Naive thymus-derived CD4-positive, alpha-beta T cell (primary cell): ENCODE results near the gene CMAS. TPM values are rescaled to one million over a fixed set of nuclear protein-coding genes. Genes with fewer than 3 reads are reported as not detected.

Experiments
- ATAC-seq: fragments of 150-1000 bp; cut with Tn5 transposase; 2 replicates; pipeline ENCODE4 v1.10.0; 2021; ENCODE audit warnings: mild to moderate bottlenecking, moderate library complexity
- CTCF ChIA-PET: fragments of 350-600 bp; sonication (Branson Sonifier 250); formaldehyde crosslinking; loops from one replicate; lab custom pipeline; 2021; ENCODE audit warnings: antibody characterized with exemption; lab: Charles Lee
- POLR2A ChIA-PET: fragments of 350-600 bp; sonication (Branson Sonifier 250); formaldehyde crosslinking; loops from one replicate; lab custom pipeline; 2021; ENCODE audit warnings: antibody characterized with exemption, inconsistent platforms; lab: Charles Lee
- DNase-seq, 9 donors: peaks; one replicate each; pipeline versions ENCODE4 v3.0.0 to v3.0.0-alpha.2; 2020 to 2022; ENCODE audit warnings: mixed read lengths in 1 of 9
- H3K27ac ChIP-seq: one replicate; pipeline ENCODE4 v1.7.0; 2013; ENCODE audit warnings: mild to moderate bottlenecking, low read depth, low read length, moderate library complexity
- H3K27me3 ChIP-seq, 2 donors: one replicate each; pipeline ENCODE4 v1.7.0; 2013; ENCODE audit warnings: low read length in 2 of 2, mild to moderate bottlenecking in 2 of 2, moderate library complexity in 2 of 2; ENCODE audit not compliant: control insufficient read depth in 2 of 2, insufficient read depth in 2 of 2
- H3K36me3 ChIP-seq, 3 experiments: 1 replicate in 2 of 3; 2 replicates in 1 of 3; pipeline ENCODE4 v1.7.0; 2013; ENCODE audit warnings: low read length in 3 of 3, mild to moderate bottlenecking in 3 of 3, moderate library complexity in 1 of 3; ENCODE audit not compliant: insufficient read depth in 3 of 3, control insufficient read depth in 2 of 3
- H3K4me1 ChIP-seq, 2 donors: one replicate each; pipeline ENCODE4 v1.7.0; 2013; ENCODE audit warnings: low read length in 2 of 2, mild to moderate bottlenecking in 2 of 2, moderate library complexity in 1 of 2; ENCODE audit not compliant: control insufficient read depth in 2 of 2, insufficient read depth in 2 of 2
- H3K4me3 ChIP-seq: 2 replicates; pipeline ENCODE4 v1.7.0; 2013; ENCODE audit warnings: mild to moderate bottlenecking, low read length
- H3K9me3 ChIP-seq, 3 experiments: 1 replicate in 2 of 3; 2 replicates in 1 of 3; pipeline ENCODE4 v1.7.0; 2013; ENCODE audit warnings: low read length in 3 of 3; ENCODE audit not compliant: control insufficient read depth in 2 of 3
- H3K27ac Mint-ChIP-seq, 9 donors: one replicate each; pipeline ENCODE4 v1.8.0; 2020 to 2022; ENCODE audit warnings: mixed read lengths in 9 of 9, mild to moderate bottlenecking in 8 of 9, moderate library complexity in 5 of 9, inconsistent platforms in 2 of 9
- H3K27me3 Mint-ChIP-seq, 5 donors: one replicate each; pipeline ENCODE4 v1.8.0; 2021 to 2022; ENCODE audit warnings: mixed read lengths in 5 of 5, mild to moderate bottlenecking in 1 of 5
- H3K36me3 Mint-ChIP-seq, 5 donors: one replicate each; pipeline ENCODE4 v1.8.0; 2020 to 2022; ENCODE audit warnings: mixed read lengths in 5 of 5, mild to moderate bottlenecking in 3 of 5, inconsistent platforms in 1 of 5
- H3K4me1 Mint-ChIP-seq, 7 donors: one replicate each; pipeline ENCODE4 v1.8.0; 2020 to 2022; ENCODE audit warnings: mixed read lengths in 7 of 7, mild to moderate bottlenecking in 3 of 7, inconsistent platforms in 1 of 7
- H3K4me3 Mint-ChIP-seq, 10 donors: one replicate each; pipeline ENCODE4 v1.8.0; 2020 to 2022; ENCODE audit warnings: mild to moderate bottlenecking in 10 of 10, mixed read lengths in 10 of 10, moderate library complexity in 6 of 10, inconsistent platforms in 2 of 10
- H3K9me3 Mint-ChIP-seq, 11 donors: one replicate each; pipeline ENCODE4 v1.8.0; 2020 to 2022; ENCODE audit warnings: mixed read lengths in 11 of 11, mild to moderate bottlenecking in 4 of 11, inconsistent platforms in 1 of 11, moderate library complexity in 1 of 11
- intact Hi-C, 2 donors: fragments of 100-400 bp; cut with micrococcal nuclease; formaldehyde crosslinking; loops; one replicate each; pipeline ENCODE4 v1.15.1; 2023
- polyA plus RNA-seq, 2 donors: library from polyadenylated mRNA; unstranded; fragments of 300-500 nt; fragmentation: Illumina TruSeq; gene quantifications; one replicate each; pipeline ENCODE4 v1.2.3, GENCODE V29; 2021
- total RNA-seq, 6 experiments: library from RNA in 5 of 6; stranded (reverse) in 5 of 6; gene quantifications; 1 replicate in 5 of 6; 2 replicates in 1 of 6; pipeline ENCODE4 v1.2.3 and lab custom pipeline; 2021 to 2026

The CMAS gene
- total and polyA plus RNA-seq, 7 experiments from 2014 or later = 10.1 to 33.8 (median 23.3) TPM

GRCh38 chr12:22064968-22065367 is 18.9 kb downstream of the CMAS start:
- intact Hi-C loops = no loop called here

DNA sequence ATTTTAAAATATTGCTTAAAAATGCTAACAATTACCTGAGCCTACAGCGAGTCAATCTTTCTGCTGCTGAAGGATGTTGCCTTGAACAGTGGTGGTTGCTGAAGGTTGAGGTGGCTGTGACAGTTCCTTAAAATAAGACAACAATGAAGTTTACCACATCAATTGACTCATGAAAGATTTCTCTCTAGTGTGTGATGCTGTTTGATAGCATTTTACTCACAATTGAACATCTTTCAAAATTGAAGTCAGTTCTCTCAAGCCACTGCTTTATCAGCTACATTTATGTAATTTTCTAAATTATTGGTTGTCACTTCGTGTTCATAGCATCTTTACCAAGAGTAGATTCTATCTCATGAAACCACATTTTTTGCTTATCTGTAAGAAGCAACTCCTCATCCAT is 20.3 kb downstream of the CMAS start:
- Histone ChIP-seq H3K4me3 (no peak overlapping the region), H3K36me3 (peaks cover 0 to 7% (median 3%) of the 10 kb centered on the region in 3 experiments), H3K27ac (no peak overlapping the region), H3K27me3 (no peaks in the 10 kb centered on the region), H3K9me3 (no peaks in the 10 kb centered on the region), H3K4me1 (no peaks in the 10 kb centered on the region)
- DNase-seq (peak in 4 of 9 donors; percentile 15 to 32 (median 24)), ATAC-seq (peak; percentile 45)
- ChIA-PET POLR2A (no interaction called here), CTCF (no interaction called here)
- Mint-ChIP-seq H3K36me3 (peaks cover 0 to 33% (median 26%) of the 10 kb centered on the region in 5 donors), H3K4me3 (no peak overlapping the region), H3K9me3 (no peaks in the 10 kb centered on the region), H3K4me1 (peaks cover 0 to 24% (median 11%) of the 10 kb centered on the region in 7 donors), H3K27ac (peak overlapping the region in 3 of 9 donors; percentile 10 to 62 (median 52)), H3K27me3 (peaks cover 0 to 4% (median under 1%) of the 10 kb centered on the region in 5 donors)
- intact Hi-C loops = no loop called here

More at GRCh38 chr12:22064968-22065367, 18.9 kb downstream of the CMAS start:
- H3K27ac ChIP-seq = no peak overlapping the region
- Mint-ChIP-seq H3K9me3 (no peaks in the 10 kb centered on the region), H3K27me3 (no peaks in the 10 kb centered on the region), H3K36me3 (peaks cover 0 to 33% (median 28%) of the 10 kb centered on the region in 5 donors), H3K4me1 (peaks cover 0 to 24% (median 11%) of the 10 kb centered on the region in 7 donors), H3K4me3 (no peak overlapping the region), H3K27ac (peak overlapping the region in 1 of 9 donors; percentile 7)
- ATAC-seq (no peak), DNase-seq (no peak)
- H3K4me1 ChIP-seq = no peaks in the 10 kb centered on the region
- no peaks in the 10 kb centered on the region for H3K27me3 ChIP-seq
- H3K4me3 ChIP-seq = no peak overlapping the region
- H3K36me3 ChIP-seq = peaks cover 0 to 7% (median 3%) of the 10 kb centered on the region in 3 experiments
- no peaks in the 10 kb centered on the region for H3K9me3 ChIP-seq
- ChIA-PET POLR2A (no interaction called here), CTCF (interaction anchor here (0.7 kb wide), 1 partner anchor 813 kb away, joined by 4 read pairs; no protein-coding TSS in a partner anchor)

DNA sequence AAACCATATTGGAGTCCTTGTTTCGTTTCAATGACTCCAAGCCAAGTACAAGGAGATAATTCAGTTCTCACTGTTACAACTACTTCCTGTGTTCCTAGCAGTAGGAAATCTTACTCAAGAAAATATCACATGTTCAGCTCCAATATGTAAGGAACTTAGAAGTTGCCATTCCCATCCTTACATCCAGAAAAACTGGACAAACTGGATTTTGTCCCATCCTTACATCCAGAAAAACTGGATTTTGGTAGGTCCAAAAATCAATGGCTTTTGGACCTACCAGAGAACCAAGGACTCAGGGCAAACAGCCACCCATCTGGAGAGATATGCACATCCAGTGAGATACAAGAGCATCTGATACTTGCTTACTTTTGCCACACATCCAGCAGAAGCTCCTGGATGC is 23.8 kb downstream of the CMAS start:
- peaks cover 0 to 17% (median 5%) of the 10 kb centered on the region in 5 donors for H3K27me3 Mint-ChIP-seq
- Histone ChIP-seq H3K9me3 (no peaks in the 10 kb centered on the region), H3K4me3 (no peak overlapping the region), H3K36me3 (peaks cover 0 to 5% (median 0%) of the 10 kb centered on the region in 3 experiments), H3K4me1 (no peaks in the 10 kb centered on the region), H3K27me3 (no peaks in the 10 kb centered on the region), H3K27ac (no peak overlapping the region)
- ChIA-PET CTCF (no interaction called here), POLR2A (interaction anchor here (0.6 kb wide), 2 partner anchors 34 to 266 kb away, joined by 4 to 5 read pairs; no protein-coding TSS in a partner anchor)
- H3K27ac Mint-ChIP-seq = no peak overlapping the region
- peaks cover 0 to 9% (median 0%) of the 10 kb centered on the region in 11 donors for H3K9me3 Mint-ChIP-seq
- peaks cover 0 to 19% (median 16%) of the 10 kb centered on the region in 5 donors for H3K36me3 Mint-ChIP-seq
- no peak overlapping the region for H3K4me3 Mint-ChIP-seq
- DNase-seq = no peak
- peaks cover 0 to 24% (median 11%) of the 10 kb centered on the region in 7 donors for H3K4me1 Mint-ChIP-seq
- ATAC-seq = no peak
- intact Hi-C loops = no loop called here

DNA sequence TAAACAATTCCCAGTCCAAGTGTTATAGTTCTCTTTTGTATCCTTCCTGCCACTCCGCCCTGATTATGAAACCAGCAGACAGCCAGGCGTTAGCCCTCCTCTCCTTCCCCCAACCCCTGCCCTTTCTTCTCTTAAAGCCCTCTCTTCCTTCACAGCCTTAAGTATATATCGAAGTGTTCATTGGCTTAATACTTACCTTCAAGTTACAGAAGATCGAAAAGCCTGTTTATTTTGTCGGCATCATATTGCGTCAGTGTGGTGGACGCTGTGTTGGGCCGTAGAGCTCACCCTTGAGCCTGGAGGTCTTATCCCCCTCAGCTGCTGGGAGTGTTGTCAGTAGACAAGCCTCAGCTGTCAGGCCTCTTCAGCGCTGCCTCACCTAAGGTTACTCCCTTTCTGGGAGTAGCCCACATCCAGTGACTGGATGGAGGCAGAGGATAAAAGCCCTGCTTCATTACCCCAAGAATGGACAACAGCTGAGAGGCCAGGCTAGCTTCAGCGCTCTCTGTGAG is 36.2 kb downstream of the CMAS start:
- peaks cover 0 to 4% (median 0%) of the 10 kb centered on the region in 5 donors for H3K27me3 Mint-ChIP-seq

DNA sequence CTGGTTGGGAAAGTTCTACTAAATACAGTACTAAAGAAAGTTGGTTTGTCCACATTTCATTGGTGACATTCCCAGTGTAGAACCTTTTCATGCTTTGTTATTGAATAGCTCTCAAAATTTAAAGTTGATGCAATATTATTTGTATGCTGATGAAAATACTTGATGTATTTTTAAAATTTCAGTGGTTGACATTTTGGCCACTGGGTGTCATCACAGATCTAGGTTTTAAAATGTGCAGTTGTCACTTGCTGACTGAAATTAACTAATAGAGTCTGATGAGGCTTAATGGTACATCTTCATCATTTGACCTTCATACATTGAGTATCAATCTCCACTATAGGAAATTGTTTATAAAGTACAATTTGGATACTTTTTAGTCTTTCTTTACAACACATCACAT is 37.1 kb downstream of the CMAS start:
- no peaks in the 10 kb centered on the region for H3K4me1 ChIP-seq
- H3K27ac Mint-ChIP-seq = no peak overlapping the region
- H3K9me3 Mint-ChIP-seq = peaks cover 0 to 4% (median 0%) of the 10 kb centered on the region in 11 donors
- H3K9me3 ChIP-seq = no peaks in the 10 kb centered on the region
- no peak overlapping the region for H3K27ac ChIP-seq
- POLR2A ChIA-PET = no interaction called here
- no peak overlapping the region for H3K4me3 Mint-ChIP-seq
- CTCF ChIA-PET = interaction anchor here (0.6 to 2.4 kb wide), 12 partner anchors 18 to 580 kb away, joined by 3 to 10 read pairs (median 4); partner anchors contain the start of gene CMAS
- H3K36me3 Mint-ChIP-seq = peaks cover 0 to 4% (median 0%) of the 10 kb centered on the region in 5 donors
- no peak overlapping the region for H3K4me3 ChIP-seq
- intact Hi-C loops = loop anchor here (1.0 to 10.0 kb wide), 6 partner anchors 90 to 542 kb away; partner anchors contain the start of gene ETNK1 (in 1 of the 2)
- peaks cover 0 to 9% (median 0%) of the 10 kb centered on the region in 5 donors for H3K27me3 Mint-ChIP-seq
- H3K4me1 Mint-ChIP-seq = no peaks in the 10 kb centered on the region
- ATAC-seq = peak; percentile 56
- no peaks in the 10 kb centered on the region for H3K27me3 ChIP-seq
- peak in 7 of 9 donors; percentile 18 to 57 (median 47) for DNase-seq
- H3K36me3 ChIP-seq = no peaks in the 10 kb centered on the region

More for the DNA sequence above, 36.2 kb downstream of the CMAS start:
- ChIA-PET CTCF (interaction anchor here (0.8 to 2.4 kb wide), 8 partner anchors 20 to 380 kb away, joined by 3 to 10 read pairs (median 4); partner anchors contain the start of gene CMAS), POLR2A (no interaction called here)
- Mint-ChIP-seq H3K9me3 (peaks cover 0 to 4% (median 0%) of the 10 kb centered on the region in 11 donors), H3K4me3 (no peak overlapping the region), H3K27ac (no peak overlapping the region), H3K36me3 (peaks cover 0 to 4% (median 0%) of the 10 kb centered on the region in 5 donors), H3K4me1 (no peaks in the 10 kb centered on the region)
- Histone ChIP-seq H3K36me3 (no peaks in the 10 kb centered on the region), H3K4me1 (no peaks in the 10 kb centered on the region), H3K27ac (no peak overlapping the region), H3K27me3 (no peaks in the 10 kb centered on the region), H3K4me3 (no peak overlapping the region), H3K9me3 (no peaks in the 10 kb centered on the region)
- ATAC-seq (no peak), DNase-seq (no peak)
- intact Hi-C loops = loop anchor here in 1 of 2 donors (10.0 kb wide), 2 partner anchors 387 to 543 kb away; partner anchors contain the start of gene ETNK1

- no peaks in the 10 kb centered on the region for H3K4me1 Mint-ChIP-seq
Measured at GRCh38 chr12:22084852-22085251, 38.8 kb downstream of the CMAS start.

More at GRCh38 chr12:22084852-22085251, 38.8 kb downstream of the CMAS start:
- ATAC-seq (no peak), DNase-seq (no peak)
- H3K4me3 ChIP-seq = no peak overlapping the region
- H3K27ac Mint-ChIP-seq = no peak overlapping the region
- H3K36me3 ChIP-seq = no peaks in the 10 kb centered on the region
- H3K27me3 Mint-ChIP-seq = peaks cover 0 to 12% (median 0%) of the 10 kb centered on the region in 5 donors
- intact Hi-C loops = loop anchor here in 1 of 2 donors (10.0 kb wide), 2 partner anchors 390 to 540 kb away; partner anchors contain the start of gene ETNK1
- H3K9me3 ChIP-seq = no peaks in the 10 kb centered on the region
- no peak overlapping the region for H3K4me3 Mint-ChIP-seq
- no peaks in the 10 kb centered on the region for H3K27me3 ChIP-seq
- no peaks in the 10 kb centered on the region for H3K36me3 Mint-ChIP-seq
- ChIA-PET CTCF (interaction anchor here (2.1 kb wide), 1 partner anchor 375 kb away, joined by 6 read pairs; no protein-coding TSS in a partner anchor), POLR2A (no interaction called here)
- no peak overlapping the region for H3K27ac ChIP-seq
- H3K9me3 Mint-ChIP-seq = peaks cover 0 to under 1% (median 0%) of the 10 kb centered on the region in 11 donors
- no peaks in the 10 kb centered on the region for H3K4me1 ChIP-seq
